SK-N-SH (cell line): ENCODE data around the gene MTMR1. TPM values are rescaled to one million over a fixed set of nuclear protein-coding genes. Genes with fewer than 3 reads are reported as not detected.

ENCODE experiments used
- CTCF ChIA-PET: fragments of 300-600, 350-600 bp; formaldehyde crosslinking; extraction: SDS; loops from one replicate; lab custom pipeline; 2021; lab: Yijun Ruan, JAX
- POLR2A ChIA-PET: fragments of 350-600 bp; sonication (Branson Sonifier 250); formaldehyde crosslinking; extraction: SDS; loops from one replicate; lab custom pipeline; 2020; ENCODE audit warnings: antibody characterized with exemption, inconsistent platforms; lab: Yijun Ruan, JAX
- DNase-seq: peaks from one replicate; pipeline ENCODE4 v3.0.0; 2012
- H2AFZ ChIP-seq: fragments of 200-600 bp; sonication (generic); 2 replicates; pipeline ENCODE4 v1.8.1; 2016; ENCODE audit warnings: antibody characterized with exemption, mild to moderate bottlenecking, low read depth
- H3F3A ChIP-seq: fragments of 200-600 bp; sonication (generic); replicated peaks from 2 replicates; pipeline ENCODE3; 2016; ENCODE audit warnings: antibody characterized with exemption, mild to moderate bottlenecking; ENCODE audit not compliant: insufficient read depth
- H3K27ac ChIP-seq, 2 experiments: fragments of 200-500 bp in 1 of 2; fragments of 200-600 bp in 1 of 2; sonication (Bioruptor generic) in 1 of 2; sonication (generic), shearing (Covaris generic) in 1 of 2; 2 replicates each; pipeline versions ENCODE4 v1.5.1 to v1.6.1; 2014 to 2016; ENCODE audit warnings: low read depth in 2 of 2, inconsistent platforms in 1 of 2, low read length in 1 of 2, mild to moderate bottlenecking in 1 of 2, mixed read lengths in 1 of 2
- H3K27me3 ChIP-seq: fragments of 200-600 bp; sonication (generic), shearing (Covaris generic); 2 replicates; pipeline ENCODE4 v1.6.1; 2016; ENCODE audit warnings: mixed run types; ENCODE audit not compliant: insufficient read depth
- H3K36me3 ChIP-seq, 2 experiments: fragments of 200-500 bp in 1 of 2; fragments of 200-600 bp in 1 of 2; sonication (Bioruptor generic) in 1 of 2; sonication (generic) in 1 of 2; replicated peaks in 1 of 2; 2 replicates each; pipeline versions ENCODE3 to v1.5.1; 2014 to 2016; ENCODE audit warnings: low read length in 1 of 2, mild to moderate bottlenecking in 1 of 2; ENCODE audit not compliant: insufficient read depth in 2 of 2, control insufficient read depth in 1 of 2
- H3K4me1 ChIP-seq, 2 experiments: fragments of 200-500 bp in 1 of 2; fragments of 200-600 bp in 1 of 2; sonication (Bioruptor generic) in 1 of 2; sonication (generic), shearing (Covaris generic) in 1 of 2; 2 replicates each; pipeline versions ENCODE4 v1.5.1 to v1.6.1; 2014 to 2016; ENCODE audit warnings: low read depth in 1 of 2, low read length in 1 of 2, mixed run types in 1 of 2; ENCODE audit not compliant: insufficient read depth in 2 of 2, control insufficient read depth in 1 of 2
- H3K4me2 ChIP-seq: fragments of 200-600 bp; sonication (generic), shearing (Covaris generic); 2 replicates; pipeline ENCODE4 v1.6.1; 2017; ENCODE audit warnings: mixed run types
- H3K4me3 ChIP-seq, 2 experiments: fragments of 200-500 bp in 1 of 2; fragments of 200-600 bp in 1 of 2; sonication (Bioruptor generic) in 1 of 2; sonication (generic), shearing (Covaris generic) in 1 of 2; 2 replicates each; pipeline versions ENCODE4 v1.5.1 to v1.8.1; 2014 to 2016; ENCODE audit warnings: low read depth in 2 of 2, inconsistent platforms in 1 of 2, low read length in 1 of 2, mild to moderate bottlenecking in 1 of 2, mixed read lengths in 1 of 2, moderate library complexity in 1 of 2
- H3K79me2 ChIP-seq: fragments of 200-600 bp; sonication (generic); 2 replicates; pipeline ENCODE4 v1.8.1; 2017; ENCODE audit warnings: mild to moderate bottlenecking; ENCODE audit not compliant: insufficient read depth
- H3K9ac ChIP-seq: fragments of 200-600 bp; sonication (generic); 2 replicates; pipeline ENCODE4 v1.6.1; 2017; ENCODE audit warnings: mixed run types
- H3K9me2 ChIP-seq: fragments of 200-600 bp; sonication (generic); 2 replicates; pipeline ENCODE4 v1.6.1; 2017; ENCODE audit warnings: mixed run types
- H3K9me3 ChIP-seq: fragments of 200-600 bp; sonication (generic); 2 replicates; pipeline ENCODE4 v1.6.1; 2017; ENCODE audit warnings: mixed run types, mild to moderate bottlenecking, moderate library complexity
- H4K20me1 ChIP-seq: fragments of 200-600 bp; sonication (generic); 2 replicates; pipeline ENCODE4 v1.6.1; 2017; ENCODE audit warnings: mild to moderate bottlenecking, mixed run types; ENCODE audit not compliant: insufficient read depth
- CTCF ChIP-seq: fragments of 200-600 bp; sonication (generic); IDR thresholded peaks from 2 replicates; pipeline ENCODE4 v1.6.1; 2017; ENCODE audit warnings: antibody characterized with exemption, mild to moderate bottlenecking, moderate library complexity
- EP300 ChIP-seq, 2 experiments: IDR thresholded peaks; 2 replicates each; pipeline versions ENCODE4 v1.4.0 to v1.6.1; 2012; ENCODE audit warnings: borderline replicate concordance in 1 of 2, low read depth in 1 of 2, low read length in 1 of 2
- EZH2phosphoT487 ChIP-seq: fragments of 200-600 bp; sonication (generic); IDR thresholded peaks from 2 replicates; pipeline ENCODE4 v1.6.1; 2017; ENCODE audit warnings: low read depth, mixed run types, mild to moderate bottlenecking, antibody characterized with exemption, moderate library complexity, borderline replicate concordance
- FOSL2 ChIP-seq: IDR thresholded peaks from 2 replicates; pipeline ENCODE4 v1.4.0; 2012; ENCODE audit warnings: low read depth, mild to moderate bottlenecking, moderate library complexity, borderline replicate concordance
- FOXJ3 ChIP-seq: sonication (generic); formaldehyde crosslinking; IDR thresholded peaks from 2 replicates; pipeline ENCODE4 v1.5.1; 2020; ENCODE audit warnings: mild to moderate bottlenecking, missing genetic modification reagents
- GABPA ChIP-seq: IDR thresholded peaks from 2 replicates; pipeline ENCODE4 v1.4.0; 2012; ENCODE audit warnings: low read depth, mild to moderate bottlenecking
- JUND ChIP-seq: IDR thresholded peaks from 2 replicates; pipeline ENCODE4 v1.4.0; 2012
- MEF2A ChIP-seq: IDR thresholded peaks from 2 replicates; pipeline ENCODE4 v1.4.0; 2012; ENCODE audit warnings: low read depth, borderline replicate concordance
- PBX3 ChIP-seq: IDR thresholded peaks from 2 replicates; pipeline ENCODE4; 2012
- REST ChIP-seq: IDR thresholded peaks from 2 replicates; pipeline ENCODE4 v1.6.1; 2012; ENCODE audit warnings: mild to moderate bottlenecking, low read depth, low read length, moderate library complexity
- SIN3A ChIP-seq: IDR thresholded peaks from 2 replicates; pipeline ENCODE4 v1.6.1; 2012; ENCODE audit warnings: low read depth, mild to moderate bottlenecking, low read length, moderate library complexity, borderline replicate concordance
- SMC3 ChIP-seq: IDR thresholded peaks from 2 replicates; pipeline ENCODE4 v1.6.1; 2012; ENCODE audit warnings: low read depth, low read length, improper control_type of control experiment
- TCF12 ChIP-seq: IDR thresholded peaks from 2 replicates; pipeline ENCODE4 v1.4.0; 2012
- TEAD4 ChIP-seq: IDR thresholded peaks from 2 replicates; pipeline ENCODE4 v1.4.0; 2012; ENCODE audit warnings: mild to moderate bottlenecking, borderline replicate concordance; ENCODE audit not compliant: insufficient read depth
- YY1 ChIP-seq: IDR thresholded peaks from 2 replicates; pipeline ENCODE4 v1.4.0; 2012; ENCODE audit warnings: low read depth, mild to moderate bottlenecking
- ZBTB33 ChIP-seq: IDR thresholded peaks from 2 replicates; pipeline ENCODE4 v1.4.0; 2012; ENCODE audit warnings: low read depth, borderline replicate concordance
- WGBS: methylation state at CpG from one replicate; pipeline ENCODE4 v1.1.6; 2017; ENCODE audit warnings: low lambda C conversion rate; 5-methylcytosine and 5-hydroxymethylcytosine counted together
- polyA plus RNA-seq, 3 experiments: library from polyadenylated mRNA; depleted of rRNA; stranded (reverse); fragments of >200 nt; gene quantifications; 2 replicates each; pipeline ENCODE4 v1.2.3, GENCODE V29; 2012

MTMR1 gene
- polyA plus RNA-seq, 1 of the 3 experiments (the other 2 are of a cell fraction), result 17.0 TPM

- peaks cover 0 to 24% of the 10 kb centered on the region in 2 experiments for H3K36me3 ChIP-seq
- H3K4me3 ChIP-seq, result no peak overlapping the region
- no peak overlapping the region for H3K9ac ChIP-seq
- no peaks in the 10 kb centered on the region for H3K4me1 ChIP-seq
- TF ChIP-seq REST (no peak), EZH2phosphoT487 (no peak), ZBTB33 (no peak), MEF2A (no peak), SIN3A (no peak), TCF12 (no peak), CTCF (no peak), FOXJ3 (CRISPR knock-in tag) (no peak), EP300 (IDR thresholded peaks at IDR 0.05; ENCODE audit: borderline replicate concordance in 1 of 2, low read depth in 1 of 2, low read length in 1 of 2) (no peak), TEAD4 (no peak), PBX3 (no peak), SMC3 (no peak), FOSL2 (no peak), YY1 (no peak), GABPA (no peak), JUND (no peak)
- no peak for DNase-seq
- H2AFZ ChIP-seq, result no peak overlapping the region
- no peaks in the 10 kb centered on the region for H3K9me2 ChIP-seq
- 48% methylated on average over 5 of the region's 5 CpGs for WGBS
- no peaks in the 10 kb centered on the region for H4K20me1 ChIP-seq
- no peaks in the 10 kb centered on the region for H3F3A ChIP-seq
- H3K4me2 ChIP-seq, result no peak overlapping the region
- no peaks in the 10 kb centered on the region for H3K27me3 ChIP-seq
- no peaks in the 10 kb centered on the region for H3K9me3 ChIP-seq
- H3K79me2 ChIP-seq, result no peaks in the 10 kb centered on the region
- ChIA-PET CTCF (interaction anchor here (0.9 kb wide), 1 partner anchor 10 kb away, joined by 3 read pairs; no protein-coding TSS in a partner anchor), POLR2A (no interaction called here)
- no peak overlapping the region for H3K27ac ChIP-seq
These were observed 36.8 kb downstream of the MTMR1 start for GRCh38 chrX:150729956-150730355.
